Sigmoid colon (tissue), 4 donors: ENCODE results near the gene SEMA6B.

ENCODE experiments used
- POLR2A ChIP-seq, 2 donors: fragments of 450-650 bp; IDR thresholded peaks; one replicate each; pipeline ENCODE4 v1.6.1; 2016; ENCODE audit warnings: antibody characterized with exemption in 2 of 2, mild to moderate bottlenecking in 2 of 2, moderate library complexity in 2 of 2
- POLR2AphosphoS5 ChIP-seq, 4 donors: sonication (generic); formaldehyde crosslinking; IDR thresholded peaks; one replicate each; pipeline ENCODE4 v1.6.1; 2017; ENCODE audit warnings: antibody characterized with exemption in 4 of 4
- TF ChIP-seq, protein P1 (sequence below), 4 experiments: fragments of 450-650 bp in 3 of 4; fragments of 200-600 bp in 1 of 4; IDR thresholded peaks; one replicate each; pipeline ENCODE4 v1.5.1; 2016 to 2019; ENCODE audit warnings: antibody characterized with exemption in 4 of 4, mild to moderate bottlenecking in 3 of 4, moderate library complexity in 2 of 4

DNA sequence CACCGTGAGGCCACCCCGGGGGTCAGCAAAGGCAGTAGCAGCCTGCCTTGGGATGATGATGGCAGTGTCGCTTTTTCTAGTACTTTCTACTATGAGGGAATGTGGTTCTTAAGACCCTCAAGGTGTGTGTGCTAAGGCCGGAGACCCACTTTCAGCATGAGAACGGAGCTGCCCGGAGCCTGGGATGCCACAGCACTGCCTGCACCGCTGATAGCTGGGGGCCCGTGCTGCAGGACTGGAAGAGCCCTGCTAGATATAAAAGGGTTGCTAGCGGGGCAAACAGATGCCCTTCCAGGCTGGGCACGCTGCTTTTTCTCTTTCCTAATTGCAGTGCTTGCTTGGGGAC lies 55.7 kb downstream of the SEMA6B start:
- TF ChIP-seq, protein P1, sequence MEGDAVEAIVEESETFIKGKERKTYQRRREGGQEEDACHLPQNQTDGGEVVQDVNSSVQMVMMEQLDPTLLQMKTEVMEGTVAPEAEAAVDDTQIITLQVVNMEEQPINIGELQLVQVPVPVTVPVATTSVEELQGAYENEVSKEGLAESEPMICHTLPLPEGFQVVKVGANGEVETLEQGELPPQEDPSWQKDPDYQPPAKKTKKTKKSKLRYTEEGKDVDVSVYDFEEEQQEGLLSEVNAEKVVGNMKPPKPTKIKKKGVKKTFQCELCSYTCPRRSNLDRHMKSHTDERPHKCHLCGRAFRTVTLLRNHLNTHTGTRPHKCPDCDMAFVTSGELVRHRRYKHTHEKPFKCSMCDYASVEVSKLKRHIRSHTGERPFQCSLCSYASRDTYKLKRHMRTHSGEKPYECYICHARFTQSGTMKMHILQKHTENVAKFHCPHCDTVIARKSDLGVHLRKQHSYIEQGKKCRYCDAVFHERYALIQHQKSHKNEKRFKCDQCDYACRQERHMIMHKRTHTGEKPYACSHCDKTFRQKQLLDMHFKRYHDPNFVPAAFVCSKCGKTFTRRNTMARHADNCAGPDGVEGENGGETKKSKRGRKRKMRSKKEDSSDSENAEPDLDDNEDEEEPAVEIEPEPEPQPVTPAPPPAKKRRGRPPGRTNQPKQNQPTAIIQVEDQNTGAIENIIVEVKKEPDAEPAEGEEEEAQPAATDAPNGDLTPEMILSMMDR (IDR thresholded peaks at IDR 0.05), result no peak
- no peak for TF ChIP-seq POLR2A (IDR thresholded peaks at IDR 0.05)
- TF ChIP-seq POLR2AphosphoS5 (IDR thresholded peaks at IDR 0.05), result no peak
